H9 (cell line): ENCODE results near the gene OSBP2. TPM values are rescaled to one million over a fixed set of nuclear protein-coding genes. Genes with fewer than 3 reads are reported as not detected.
"Not testable (repeated sequence)": the region's sequence is repeated elsewhere in the genome, so short reads cannot be mapped to it uniquely, and the experiment has no call there.

ENCODE experiments used
- DNase-seq: peaks from one replicate; pipeline ENCODE4 v3.0.0-alpha.2; 2017
- H2AFZ ChIP-seq: one replicate; pipeline ENCODE4 v1.6.1; 2013; ENCODE audit warnings: mild to moderate bottlenecking, low read length, control low read depth, moderate library complexity
- H2AK5ac ChIP-seq: 2 replicates; pipeline ENCODE4 v1.6.1; 2013; ENCODE audit warnings: low read length, control low read depth, mixed read lengths; ENCODE audit not compliant: insufficient read length
- H2BK120ac ChIP-seq: one replicate; pipeline ENCODE4 v1.6.1; 2013; ENCODE audit warnings: low read depth, mild to moderate bottlenecking, low read length, control low read depth, inconsistent platforms; ENCODE audit not compliant: poor library complexity, severe bottlenecking
- H2BK12ac ChIP-seq: 2 replicates; pipeline ENCODE4 v1.6.1; 2013; ENCODE audit warnings: low read length, control low read depth, mixed read lengths, low read depth; ENCODE audit not compliant: insufficient read length
- H2BK15ac ChIP-seq: 2 replicates; pipeline ENCODE4 v1.6.1; 2013; ENCODE audit warnings: low read depth, low read length, control low read depth
- H2BK20ac ChIP-seq: one replicate; pipeline ENCODE4 v1.6.1; 2013; ENCODE audit warnings: low read depth, mild to moderate bottlenecking, low read length, control low read depth, inconsistent platforms; ENCODE audit not compliant: poor library complexity, severe bottlenecking
- H2BK5ac ChIP-seq: 2 replicates; pipeline ENCODE4 v1.6.1; 2013; ENCODE audit warnings: low read length, control low read depth, mixed read lengths; ENCODE audit not compliant: insufficient read length
- H3K14ac ChIP-seq: 2 replicates; pipeline ENCODE4 v1.6.1; 2013; ENCODE audit warnings: low read length, control low read depth; ENCODE audit not compliant: insufficient read depth
- H3K18ac ChIP-seq: 2 replicates; pipeline ENCODE4 v1.6.1; 2013; ENCODE audit warnings: low read depth, mild to moderate bottlenecking, mixed read lengths, low read length, control low read depth; ENCODE audit not compliant: insufficient read length
- H3K23ac ChIP-seq: 2 replicates; pipeline ENCODE4 v1.6.1; 2013; ENCODE audit warnings: low read length, control low read depth, mixed read lengths, low read depth; ENCODE audit not compliant: insufficient read length
- H3K23me2 ChIP-seq: 2 replicates; pipeline ENCODE4 v1.6.1; 2013; ENCODE audit warnings: low read depth, mild to moderate bottlenecking, mixed read lengths, low read length, control low read depth; ENCODE audit not compliant: insufficient read length, poor library complexity, severe bottlenecking
- H3K27ac ChIP-seq: 2 replicates; pipeline ENCODE4 v1.5.1; 2013; ENCODE audit warnings: low read length, control low read depth, mixed read lengths, low read depth; ENCODE audit not compliant: insufficient read length
- H3K27me3 ChIP-seq: 2 replicates; pipeline ENCODE4 v1.6.1; 2013; ENCODE audit warnings: low read length, control low read depth, inconsistent platforms; ENCODE audit not compliant: insufficient read depth
- H3K4ac ChIP-seq: 2 replicates; pipeline ENCODE4 v1.6.1; 2013; ENCODE audit warnings: low read depth, mild to moderate bottlenecking, control low read depth, inconsistent platforms, low read length, moderate library complexity
- H3K4me1 ChIP-seq: 2 replicates; pipeline ENCODE4 v1.6.1; 2013; ENCODE audit warnings: low read length, control low read depth, inconsistent platforms; ENCODE audit not compliant: insufficient read depth
- H3K4me2 ChIP-seq: 2 replicates; pipeline ENCODE4 v1.6.1; 2013; ENCODE audit warnings: low read length, control low read depth, mixed read lengths; ENCODE audit not compliant: insufficient read length, insufficient read depth
- H3K56ac ChIP-seq: 2 replicates; pipeline ENCODE4 v1.6.1; 2013; ENCODE audit warnings: low read depth, mild to moderate bottlenecking, mixed read lengths, low read length, control low read depth; ENCODE audit not compliant: insufficient read length
- H3K79me1 ChIP-seq: 2 replicates; pipeline ENCODE4 v1.6.1; 2013; ENCODE audit warnings: low read depth, mild to moderate bottlenecking, moderate library complexity, low read length, control low read depth, inconsistent platforms; ENCODE audit not compliant: insufficient read depth, poor library complexity, severe bottlenecking
- H3K79me2 ChIP-seq: 2 replicates; pipeline ENCODE4 v1.6.1; 2013; ENCODE audit warnings: low read length, control low read depth, inconsistent platforms; ENCODE audit not compliant: insufficient read depth
- H3K9ac ChIP-seq: 2 replicates; pipeline ENCODE4 v1.6.1; 2013; ENCODE audit warnings: low read length, control low read depth, mixed read lengths; ENCODE audit not compliant: insufficient read length; ENCODE audit errors: extremely low read depth
- H3K9me3 ChIP-seq: one replicate; pipeline ENCODE4 v1.6.1; 2013; ENCODE audit warnings: low read depth, low read length, inconsistent platforms; ENCODE audit not compliant: control insufficient read depth
- H3T11ph ChIP-seq: one replicate; pipeline ENCODE4 v1.6.1; 2013; ENCODE audit warnings: mild to moderate bottlenecking, low read length, control low read depth, inconsistent platforms
- H4K20me1 ChIP-seq: one replicate; pipeline ENCODE4 v1.6.1; 2013; ENCODE audit not compliant: control insufficient read depth, insufficient read length, insufficient read depth
- H4K5ac ChIP-seq: 2 replicates; pipeline ENCODE4 v1.6.1; 2013; ENCODE audit warnings: low read depth, mild to moderate bottlenecking, mixed read lengths, low read length, control low read depth; ENCODE audit not compliant: insufficient read length
- H4K8ac ChIP-seq: replicated peaks from 2 replicates; pipeline ENCODE4 v1.6.1; 2013; ENCODE audit warnings: low read length, control low read depth, mixed read lengths, low read depth; ENCODE audit not compliant: insufficient read length
- H4K91ac ChIP-seq: 2 replicates; pipeline ENCODE4 v1.6.1; 2013; ENCODE audit warnings: low read depth, mild to moderate bottlenecking, moderate library complexity, mixed read lengths, low read length, control low read depth; ENCODE audit not compliant: insufficient read length
- H3K27ac Mint-ChIP-seq, 3 experiments: 2 replicates in 2 of 3; 3 replicates in 1 of 3; pipeline ENCODE4 v1.8.0; 2020 to 2021; ENCODE audit warnings: mixed read lengths in 3 of 3, mild to moderate bottlenecking in 1 of 3, moderate library complexity in 1 of 3
- H3K27me3 Mint-ChIP-seq: 2 replicates; pipeline ENCODE4 v1.8.0; 2021; ENCODE audit warnings: low read depth, mild to moderate bottlenecking, moderate library complexity, mixed read lengths
- H3K36me3 Mint-ChIP-seq, 3 experiments: 2 replicates in 2 of 3; 3 replicates in 1 of 3; pipeline ENCODE4 v1.8.0; 2020 to 2021; ENCODE audit warnings: low read depth in 3 of 3, mixed read lengths in 3 of 3; ENCODE audit not compliant: insufficient read depth in 1 of 3
- H3K4me1 Mint-ChIP-seq, 2 experiments: 2 replicates each; pipeline ENCODE4 v1.8.0; 2020; ENCODE audit warnings: mixed read lengths in 2 of 2
- H3K4me3 Mint-ChIP-seq, 2 experiments: 2 replicates in 1 of 2; 3 replicates in 1 of 2; pipeline ENCODE4 v1.8.0; 2020 to 2021; ENCODE audit warnings: mild to moderate bottlenecking in 2 of 2, mixed read lengths in 2 of 2, moderate library complexity in 1 of 2
- H3K9me3 Mint-ChIP-seq, 2 experiments: 2 replicates in 1 of 2; 3 replicates in 1 of 2; pipeline ENCODE4 v1.8.0; 2020; ENCODE audit warnings: mild to moderate bottlenecking in 2 of 2, mixed read lengths in 2 of 2, moderate library complexity in 1 of 2
- WGBS: extraction: QIAGEN DNeasy Blood & Tissue Kit; methylation state at CpG from one replicate; pipeline ENCODE4 v1.1.7; 2013; ENCODE audit warnings: missing lambda C conversion rate, low lambda C conversion rate, mixed read lengths; ENCODE audit not compliant: insufficient read length; ENCODE audit errors: extremely low coverage; 5-methylcytosine and 5-hydroxymethylcytosine counted together
- total RNA-seq: library from RNA; stranded (reverse); gene quantifications from 2 replicates; pipeline ENCODE4 v1.2.1, GENCODE V29; 2021

OSBP2 gene
- total RNA-seq, 1 experiment from 2014 or later = 3.4 TPM

DNA sequence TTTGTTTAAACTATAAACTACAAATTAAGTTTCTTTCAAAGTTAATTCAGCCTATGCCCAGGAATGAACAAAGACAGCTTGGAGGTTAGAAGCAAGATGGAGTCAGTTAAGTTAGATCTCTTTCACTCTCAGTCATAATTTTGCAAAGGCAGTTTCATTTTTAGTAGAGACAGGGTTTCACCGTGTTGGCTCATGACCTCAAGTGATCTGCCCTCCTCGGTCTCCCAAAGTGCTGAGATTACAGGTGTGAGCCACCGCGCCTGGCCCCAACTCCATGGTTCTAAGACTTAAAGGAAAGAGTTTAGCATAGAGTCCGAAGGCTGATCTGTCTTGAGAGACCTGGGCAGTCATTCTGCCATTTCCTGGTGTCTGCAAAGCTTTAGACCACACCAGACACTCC lies 45.8 kb downstream of the OSBP2 start:
- not testable (repeated sequence) for H3K79me2 ChIP-seq, H2BK20ac ChIP-seq, H3K9me3 Mint-ChIP-seq, H2BK15ac ChIP-seq, DNase-seq, H3K27me3 ChIP-seq, H3K23ac ChIP-seq, H3K27me3 Mint-ChIP-seq, H3K4ac ChIP-seq, H3K4me2 ChIP-seq, H3K23me2 ChIP-seq, H3K9ac ChIP-seq, H3K18ac ChIP-seq, H3K9me3 ChIP-seq, H4K5ac ChIP-seq, H3K56ac ChIP-seq, H4K20me1 ChIP-seq, H3K4me3 Mint-ChIP-seq, H3K36me3 Mint-ChIP-seq, H2BK120ac ChIP-seq, H2AK5ac ChIP-seq, H3K14ac ChIP-seq, H2BK5ac ChIP-seq, H3K27ac ChIP-seq, H3K27ac Mint-ChIP-seq, H3K79me1 ChIP-seq, H4K8ac ChIP-seq, H3K4me1 ChIP-seq, H3T11ph ChIP-seq, H4K91ac ChIP-seq, H2AFZ ChIP-seq, H2BK12ac ChIP-seq
- peaks cover 20 to 21% of the 10 kb centered on the region in 2 experiments for H3K4me1 Mint-ChIP-seq
- WGBS = no CpG with 5 or more reads among the region's 5 CpGs
